Motor neuron (in vitro differentiated cells): ENCODE results near the gene FBXO45. TPM values are rescaled to one million over a fixed set of nuclear protein-coding genes. Genes with fewer than 3 reads are reported as not detected.
"Not testable (repeated sequence)": the region's sequence is repeated elsewhere in the genome, so short reads cannot be mapped to it uniquely, and the experiment has no call there.

Experiments used
- ATAC-seq, 8 experiments: fragments of 200-7000 bp; cut with Tn5 transposase; replicated peaks in 6 of 8; 2 replicates each; pipeline ENCODE4 v1.8.0; 2021; ENCODE audit warnings: mild to moderate bottlenecking in 8 of 8, moderate library complexity in 8 of 8
- H3K27ac ChIP-seq, 2 donors: fragments of 250-450 bp; sonication (Bioruptor Pico); 2 replicates each; pipeline ENCODE4 v1.9.0; 2021; ENCODE audit warnings: antibody characterized with exemption in 2 of 2, mild to moderate bottlenecking in 2 of 2, moderate library complexity in 1 of 2
- H3K4me1 ChIP-seq, 2 donors: fragments of 250-450 bp; sonication (Bioruptor Pico); replicated peaks in 1 of 2; 2 replicates each; pipeline ENCODE4 v1.6.1; 2021; ENCODE audit warnings: antibody characterized with exemption in 2 of 2, mild to moderate bottlenecking in 2 of 2, moderate library complexity in 1 of 2
- H3K4me3 ChIP-seq, 5 donors: fragments of 250-450 bp; sonication (Bioruptor Pico); 2 replicates each; pipeline ENCODE4 v1.9.0; 2021; ENCODE audit warnings: antibody characterized with exemption in 5 of 5, mild to moderate bottlenecking in 5 of 5, moderate library complexity in 4 of 5
- WGBS, 10 experiments: fragments of 450-650 bp; shearing (Covaris generic); methylation state at CpG; one replicate each; pipeline ENCODE4 v1.0.0; 2022; 5-methylcytosine and 5-hydroxymethylcytosine counted together
- in situ Hi-C, 9 experiments: fragments of 400-800 bp; cut with MboI; loops; one replicate each; pipeline ENCODE4 v1.15.0; 2021; ENCODE audit warnings: low sequenced_read_pairs in 9 of 9, low pct_unique_long_range_greater_than_20kb in 2 of 9; ENCODE audit not compliant: unreplicated experiment in 9 of 9
- total RNA-seq, 8 experiments: library from RNA; unstranded; fragments of 300-600 nt; gene quantifications; 2 replicates each; pipeline versions ENCODE4 v1.2.3 to v1.2.4, GENCODE V29; 2022

Gene FBXO45
- total RNA-seq, 8 experiments from 2014 or later = 4.5 to 16.3 (median 12.4) TPM

DNA sequence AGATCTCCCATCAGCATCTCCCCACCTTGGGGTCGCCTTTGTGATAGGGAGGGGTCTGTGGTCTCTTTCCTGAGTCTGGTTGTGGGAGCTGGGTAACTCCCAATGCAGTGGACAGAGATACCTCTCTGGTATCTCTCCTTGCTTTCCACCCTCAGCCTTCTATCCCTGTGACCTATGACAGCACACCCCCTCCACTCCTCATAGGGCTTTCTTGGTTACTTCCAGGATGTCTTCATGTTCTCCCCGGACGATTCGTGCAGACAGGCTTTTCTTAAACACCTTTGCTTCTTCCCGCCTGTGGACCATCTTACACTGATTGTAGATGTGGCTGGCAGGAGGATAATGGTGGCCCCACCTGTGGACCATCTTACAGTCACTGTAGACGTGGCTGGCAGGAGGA, 56.9 kb downstream of the FBXO45 start:
- no peak overlapping the region for H3K4me3 ChIP-seq
- ATAC-seq = no peak
- H3K4me1 ChIP-seq = peaks cover under 1 to 3% of the 10 kb centered on the region in 2 donors
- in situ Hi-C loops = no loop called here
- no peak overlapping the region for H3K27ac ChIP-seq
- 20 to 100% (median 83%) methylated on average over 1 to 3 of the region's 6 CpGs; no CpG with 5 or more reads in 7 of the 10 experiments for WGBS, 10 experiments

DNA sequence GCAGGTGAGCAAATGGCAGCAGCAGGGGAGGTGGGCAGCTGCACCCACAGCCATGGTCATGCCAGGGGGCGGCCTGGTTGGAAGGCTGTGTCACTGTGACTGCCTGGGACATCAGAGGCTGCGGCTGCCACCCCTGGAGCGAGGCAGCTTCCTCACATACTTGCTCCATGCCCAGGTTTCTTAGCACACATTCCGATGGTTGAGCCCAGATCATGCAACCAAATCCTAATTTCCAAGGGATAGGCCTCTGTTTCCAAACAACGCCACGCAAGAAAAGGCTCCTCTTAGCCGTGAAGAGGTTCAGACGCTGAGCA, 59.4 kb downstream of the FBXO45 start:
- H3K27ac ChIP-seq = no peak overlapping the region
- H3K4me1 ChIP-seq = peaks cover 7 to 8% of the 10 kb centered on the region in 2 donors
- no peak overlapping the region for H3K4me3 ChIP-seq
- 74 to 100% (median 81%) methylated on average over 2 to 7 of the region's 8 CpGs; no CpG with 5 or more reads in 4 of the 10 experiments for WGBS, 10 experiments
- in situ Hi-C loops = no loop called here
- ATAC-seq = no peak

DNA sequence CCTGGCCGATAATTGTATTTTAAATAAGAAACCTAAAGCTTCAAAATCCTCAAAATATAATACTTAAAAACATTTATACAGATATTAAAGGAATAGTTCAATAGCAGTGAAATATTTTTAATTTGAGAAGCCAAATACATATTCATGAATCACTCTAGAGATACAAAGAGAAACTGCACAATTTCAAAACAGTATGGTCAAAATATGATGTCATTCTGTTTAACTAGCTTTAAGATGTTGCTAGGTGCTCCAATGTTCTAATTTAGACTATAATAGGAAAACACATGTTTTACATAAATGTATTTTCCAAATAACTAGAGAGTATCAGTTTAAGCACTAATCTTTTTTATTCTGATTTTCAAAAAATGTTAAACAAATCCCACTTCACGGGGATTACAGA, 60.8 kb downstream of the FBXO45 start:
- ATAC-seq = no peak
- in situ Hi-C loops = no loop called here
- no peak overlapping the region for H3K27ac ChIP-seq
- peaks cover 13% of the 10 kb centered on the region in 2 donors for H3K4me1 ChIP-seq
- WGBS, 10 experiments = 89 to 100% (median 95%) methylated on average over 1 to 2 of the region's 2 CpGs; no CpG with 5 or more reads in 4 of the 10 experiments
- H3K4me3 ChIP-seq = no peak overlapping the region

DNA sequence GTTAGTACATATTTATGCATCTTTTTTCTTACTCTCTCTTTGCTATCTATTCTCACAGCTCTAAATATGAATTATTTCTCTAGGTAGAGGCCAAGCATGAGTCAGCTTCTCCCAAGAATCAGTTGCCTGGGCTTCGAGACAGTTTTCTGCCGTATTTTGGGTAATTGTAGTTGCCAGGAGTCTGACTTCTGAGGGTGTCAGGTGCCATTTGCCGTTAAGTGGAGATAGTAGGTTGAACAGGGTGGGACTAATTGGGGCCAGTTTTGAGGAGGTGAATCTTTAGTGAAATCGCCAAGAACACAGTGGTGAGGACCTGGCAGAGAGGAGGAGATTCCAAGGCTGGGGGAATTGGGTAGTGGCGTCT, 63.2 kb downstream of the FBXO45 start:
- in situ Hi-C loops = no loop called here
- WGBS, 10 experiments = 0 to 74% (median 43%) methylated on average over 1 to 4 of the region's 5 CpGs; no CpG with 5 or more reads in 2 of the 10 experiments
- H3K4me3 ChIP-seq = peak overlapping the region; percentile 40 to 58 (median 48)

DNA sequence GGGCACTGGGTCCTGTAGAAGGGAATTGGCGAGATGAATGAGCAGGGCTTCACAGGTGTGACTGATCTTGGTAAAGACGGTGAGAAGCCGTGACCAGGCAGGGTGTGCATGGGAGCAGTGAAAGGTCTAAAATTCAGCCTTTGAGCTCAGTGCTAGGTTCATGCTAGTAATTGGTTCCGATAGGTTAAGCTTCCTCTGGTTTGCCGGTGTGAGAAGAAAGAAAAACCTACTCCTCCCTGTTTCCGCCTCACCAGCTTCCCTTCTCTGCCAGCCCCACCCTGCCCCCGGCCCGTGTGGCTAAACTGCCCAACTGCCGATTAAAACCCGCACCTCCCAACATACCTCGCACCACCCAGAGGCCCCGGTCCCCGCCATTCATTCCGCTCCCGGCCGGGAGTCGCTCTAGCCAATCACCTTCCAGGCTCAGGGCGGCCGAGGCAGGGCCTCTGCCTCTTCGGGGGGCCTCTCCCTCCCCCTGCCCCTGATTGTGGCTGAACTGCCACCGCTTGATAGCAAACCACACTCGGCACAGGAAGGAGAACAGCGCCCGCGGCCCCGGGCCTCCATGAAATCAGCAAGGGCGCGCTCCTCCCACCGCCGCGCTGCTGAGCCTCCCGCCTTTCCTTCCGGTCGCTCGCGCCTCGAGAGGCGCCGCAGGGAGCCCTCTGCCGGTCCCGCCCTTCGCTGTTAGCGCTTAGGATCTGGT, 63.7 kb downstream of the FBXO45 start:
- Histone ChIP-seq H3K4me1 (peaks cover 13% of the 10 kb centered on the region in 2 donors), H3K27ac (peak overlapping the region; percentile 89), H3K4me3 (peak overlapping the region; percentile 40 to 58 (median 48))
- ATAC-seq = peak; percentile 88 to 94 (median 92)
- WGBS, 10 experiments = 5 to 31% (median 16%) methylated on average over 3 to 6 of the region's 43 CpGs; no CpG with 5 or more reads in 5 of the 10 experiments
- in situ Hi-C loops = no loop called here

More for the DNA sequence above, 63.2 kb downstream of the FBXO45 start:
- ATAC-seq = no peak
- peaks cover 13% of the 10 kb centered on the region in 2 donors for H3K4me1 ChIP-seq
- H3K27ac ChIP-seq = peak overlapping the region; percentile 89

DNA sequence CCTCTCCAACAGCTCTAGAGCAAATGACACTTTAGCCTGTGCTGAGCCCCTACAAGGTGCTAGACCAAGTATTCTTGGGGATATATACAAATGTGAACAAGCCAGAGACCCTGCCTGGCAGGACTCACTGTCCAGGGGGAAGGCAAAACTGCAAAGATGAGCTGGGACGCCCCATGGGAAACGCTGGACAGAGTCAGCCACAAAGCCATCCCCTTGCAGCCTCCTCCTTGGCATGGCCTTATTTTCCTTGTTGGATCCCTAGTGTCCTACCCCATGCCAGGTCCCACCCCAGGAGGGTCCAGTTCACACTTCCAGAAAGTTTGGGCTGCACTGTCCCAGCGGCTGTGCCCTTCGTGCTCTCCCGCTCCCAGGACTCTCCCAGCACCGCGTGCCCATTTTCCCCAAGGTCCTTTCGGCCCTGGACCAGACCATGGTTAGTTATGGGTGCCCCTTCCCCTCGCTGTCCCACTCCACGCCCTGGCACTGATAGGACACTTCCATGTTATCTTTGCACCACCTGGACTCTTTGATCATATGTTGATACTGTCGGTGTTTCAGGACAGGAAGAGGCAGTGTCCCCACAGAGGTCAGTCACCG, 65.2 kb downstream of the FBXO45 start:
- 89 to 100% (median 91%) methylated on average over 1 to 7 of the region's 12 CpGs; no CpG with 5 or more reads in 7 of the 10 experiments for whole genome bisulfite sequencing, 10 experiments
- in situ Hi-C loops = no loop called here
- H3K27ac ChIP-seq = no peak overlapping the region
- H3K4me3 ChIP-seq = no peak overlapping the region
- no peak for ATAC-seq
- peaks cover 13% of the 10 kb centered on the region in 2 donors for H3K4me1 ChIP-seq

DNA sequence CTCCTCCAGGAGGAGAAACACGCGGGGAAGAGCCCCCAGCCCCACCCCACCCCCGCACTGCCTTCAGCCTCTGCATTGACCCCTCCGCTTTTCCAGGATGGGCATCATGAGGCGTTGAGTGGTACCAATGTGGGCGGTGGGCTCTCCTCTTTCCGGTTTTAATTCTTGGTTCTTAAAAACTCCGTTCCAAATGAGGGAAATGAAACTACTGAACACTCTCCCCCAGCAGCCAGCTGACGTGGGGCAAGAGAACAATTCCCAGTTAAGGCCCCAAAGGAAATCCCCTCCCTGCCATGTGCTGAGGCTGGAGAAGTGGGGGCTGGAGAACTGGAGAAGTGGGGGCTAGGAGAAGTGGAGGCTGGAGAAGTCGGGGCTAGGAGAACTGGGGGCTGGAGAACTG, 65.8 kb downstream of the FBXO45 start:
- no peak overlapping the region for H3K4me3 ChIP-seq
- WGBS, 10 experiments = 62 to 100% (median 87%) methylated on average over 1 to 4 of the region's 10 CpGs; no CpG with 5 or more reads in 7 of the 10 experiments
- peaks cover 13 to 14% of the 10 kb centered on the region in 2 donors for H3K4me1 ChIP-seq
- in situ Hi-C loops = no loop called here
- ATAC-seq = no peak
- H3K27ac ChIP-seq = no peak overlapping the region

DNA sequence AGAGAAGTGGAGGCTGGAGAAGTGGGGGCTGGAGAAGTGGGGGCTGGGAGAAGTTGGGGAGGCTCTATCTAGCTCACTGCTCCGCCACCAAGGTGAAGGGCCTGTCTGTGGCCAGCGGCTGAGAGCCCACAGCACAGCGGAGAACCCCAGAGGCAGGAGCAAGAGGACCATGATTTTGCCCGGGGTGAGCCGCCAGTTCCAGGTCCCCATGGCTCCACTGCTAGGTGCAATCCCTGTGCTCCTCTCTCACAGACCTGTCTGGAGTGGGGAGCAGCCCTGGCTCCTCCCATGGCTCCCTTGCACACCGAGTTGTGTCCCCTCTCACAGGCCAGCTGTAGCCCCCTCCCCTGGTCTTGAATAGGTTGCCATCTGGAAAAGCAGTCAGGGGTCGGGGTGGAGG, 66.4 kb downstream of the FBXO45 start:
- peaks cover 13 to 19% of the 10 kb centered on the region in 2 donors for H3K4me1 ChIP-seq
- no peak overlapping the region for H3K27ac ChIP-seq
- in situ Hi-C loops = no loop called here

DNA sequence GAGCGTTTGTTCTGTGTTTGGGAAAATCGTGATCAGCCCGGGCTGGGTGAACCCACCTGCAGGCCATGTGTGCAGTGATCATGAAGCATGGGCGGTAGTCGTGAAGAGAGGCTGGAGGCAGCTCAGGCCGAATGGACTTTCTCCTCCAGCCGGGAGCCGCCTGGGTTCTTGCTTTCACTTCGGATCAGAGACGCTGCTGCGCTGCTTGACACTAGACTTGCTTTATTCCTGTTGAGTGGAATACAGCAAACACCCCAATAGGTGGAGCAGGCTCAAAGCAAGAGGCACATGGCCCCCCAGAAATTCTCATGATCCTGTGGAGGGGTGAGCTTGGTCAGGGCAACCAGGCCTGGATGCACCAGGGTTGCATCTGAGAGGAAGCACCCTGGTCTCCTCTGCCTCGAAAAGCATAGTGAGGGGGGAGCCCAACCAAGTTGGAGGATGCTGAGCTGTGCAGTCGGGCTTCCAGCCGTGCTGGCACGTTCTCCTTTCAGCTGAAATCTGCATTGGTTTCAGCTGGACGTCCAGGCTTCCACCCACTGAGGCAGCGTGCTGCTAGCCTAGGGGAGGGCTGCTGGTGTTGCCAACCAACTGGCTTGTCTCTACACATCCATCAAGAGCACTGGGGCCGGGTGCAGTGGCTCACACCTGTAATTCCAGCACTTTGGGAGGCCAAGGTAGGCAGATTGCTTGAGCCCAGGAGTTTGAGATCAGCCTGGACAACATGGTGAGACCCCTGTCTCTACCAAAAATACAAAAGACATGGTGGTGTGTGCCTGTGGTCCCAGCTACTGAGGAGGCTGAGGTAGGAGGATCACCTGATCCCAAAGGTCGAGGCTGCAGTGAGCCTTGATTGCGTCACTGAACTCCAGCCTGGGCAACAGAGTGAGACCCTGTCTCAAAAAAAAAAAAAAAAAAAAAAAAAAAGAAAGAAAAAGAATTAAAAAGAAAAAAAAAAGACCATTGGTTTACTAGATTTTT, 68.2 kb downstream of the FBXO45 start:
- H3K4me1 ChIP-seq = peaks cover 7 to 16% of the 10 kb centered on the region in 2 donors
- ATAC-seq = peak in 2 of 8 experiments; percentile 6

More for the DNA sequence above, 66.4 kb downstream of the FBXO45 start:
- H3K4me3 ChIP-seq = no peak overlapping the region
- WGBS, 10 experiments = 17 to 100% (median 17%) methylated on average over 1 to 2 of the region's 7 CpGs; no CpG with 5 or more reads in 7 of the 10 experiments
- ATAC-seq = no peak

DNA sequence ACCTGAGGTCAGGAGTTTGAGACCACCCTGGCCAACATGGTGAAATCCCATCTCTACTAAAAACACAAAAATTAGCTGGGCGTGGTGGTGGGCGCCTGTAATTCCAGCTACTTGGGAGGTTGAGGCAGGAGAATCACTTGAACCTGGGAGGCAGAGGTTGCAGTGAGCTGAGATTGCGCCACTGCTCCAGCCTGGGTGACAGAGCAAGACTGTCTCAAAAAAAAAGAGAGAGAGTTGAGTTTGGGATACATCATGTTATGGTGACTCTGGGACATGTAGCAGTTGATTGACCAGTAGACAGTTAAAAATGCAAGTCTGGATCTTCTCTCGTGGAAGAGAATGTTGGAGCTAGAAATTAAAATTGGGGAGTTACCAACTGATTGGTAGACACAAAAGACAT, 69.5 kb downstream of the FBXO45 start:
- ATAC-seq, H3K4me3 ChIP-seq, in situ Hi-C loops, H3K27ac ChIP-seq: not testable (repeated sequence)
- peaks cover 6 to 12% of the 10 kb centered on the region in 2 donors for H3K4me1 ChIP-seq
- WGBS, 10 experiments = 14 to 100% (median 86%) methylated on average over 1 to 3 of the region's 4 CpGs; no CpG with 5 or more reads in 2 of the 10 experiments

More for the DNA sequence above, 68.2 kb downstream of the FBXO45 start:
- WGBS, 10 experiments = 17 to 100% (median 83%) methylated on average over 1 to 9 of the region's 20 CpGs
- Histone ChIP-seq H3K4me3 (no peak overlapping the region), H3K27ac (no peak overlapping the region)
- in situ Hi-C loops = no loop called here
